GM21786 (cell line): ENCODE measurements around the gene ROCK2.
"Not testable (repeated sequence)": the region's sequence is repeated elsewhere in the genome, so short reads cannot be mapped to it uniquely, and the experiment has no call there.

Source experiments
- ATAC-seq: cut with Tn5 transposase; IDR thresholded peaks from one replicate; pipeline ENCODE4 v1.9.1; 2021; ENCODE audit not compliant: unreplicated experiment

ROCK2 gene

DNA sequence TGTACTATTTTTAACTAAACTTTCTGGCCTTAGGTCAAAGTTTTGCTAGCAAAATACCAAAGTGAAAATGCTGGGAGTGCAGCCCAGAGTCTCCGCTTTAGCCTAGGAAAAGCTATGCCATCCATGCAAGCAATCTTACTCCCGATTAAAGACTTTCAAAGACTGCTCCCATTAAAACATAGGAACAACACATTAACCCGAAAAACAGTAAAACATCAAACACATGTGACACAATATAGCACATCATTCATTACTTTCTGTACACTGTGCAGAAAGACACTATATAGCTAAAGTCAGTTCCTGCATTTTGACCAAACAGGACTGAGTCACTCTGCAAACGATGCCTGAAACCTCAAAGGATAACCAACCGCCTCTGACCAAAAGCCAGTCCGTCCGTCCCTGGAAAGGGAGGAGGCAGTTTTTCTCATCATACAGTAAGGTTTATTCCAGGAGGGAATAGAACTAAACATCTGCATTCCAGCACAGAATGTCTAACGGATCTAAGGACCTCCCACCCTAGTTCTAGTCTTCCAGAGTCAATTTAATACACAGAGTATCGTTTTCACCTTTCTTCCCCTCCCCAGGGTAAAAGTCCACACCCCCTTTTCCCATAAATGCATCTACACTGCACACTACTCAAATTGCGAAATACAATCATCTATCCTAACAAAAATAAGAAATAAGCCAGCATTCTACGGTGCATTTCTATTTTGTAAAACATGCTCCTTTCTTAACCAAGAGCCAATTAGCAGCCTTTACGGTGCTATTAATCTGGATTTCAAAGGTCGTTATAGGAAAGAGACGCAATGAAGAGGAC is 1.7 kb downstream of the ROCK2 start:
- ATAC-seq = no peak

DNA sequence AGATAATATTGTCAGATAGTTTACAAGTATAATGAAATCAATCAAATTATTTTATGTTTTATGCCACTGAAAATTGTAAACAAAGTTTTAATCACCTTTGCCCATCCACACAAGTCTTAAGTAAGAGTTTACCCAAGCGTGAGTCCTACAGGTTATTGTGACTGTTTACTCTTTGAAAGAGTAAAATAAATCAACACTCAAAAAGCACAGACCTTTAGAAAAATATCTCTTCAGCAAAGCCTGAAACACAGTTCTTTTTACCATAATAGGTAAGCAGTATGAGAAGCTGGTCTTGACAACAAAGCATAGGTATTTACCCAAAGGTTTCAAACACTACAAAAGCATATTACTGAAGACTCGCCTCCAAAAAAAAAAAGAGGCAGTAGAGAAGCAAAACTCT is 3.7 kb downstream of the ROCK2 start:
- ATAC-seq = no peak

DNA sequence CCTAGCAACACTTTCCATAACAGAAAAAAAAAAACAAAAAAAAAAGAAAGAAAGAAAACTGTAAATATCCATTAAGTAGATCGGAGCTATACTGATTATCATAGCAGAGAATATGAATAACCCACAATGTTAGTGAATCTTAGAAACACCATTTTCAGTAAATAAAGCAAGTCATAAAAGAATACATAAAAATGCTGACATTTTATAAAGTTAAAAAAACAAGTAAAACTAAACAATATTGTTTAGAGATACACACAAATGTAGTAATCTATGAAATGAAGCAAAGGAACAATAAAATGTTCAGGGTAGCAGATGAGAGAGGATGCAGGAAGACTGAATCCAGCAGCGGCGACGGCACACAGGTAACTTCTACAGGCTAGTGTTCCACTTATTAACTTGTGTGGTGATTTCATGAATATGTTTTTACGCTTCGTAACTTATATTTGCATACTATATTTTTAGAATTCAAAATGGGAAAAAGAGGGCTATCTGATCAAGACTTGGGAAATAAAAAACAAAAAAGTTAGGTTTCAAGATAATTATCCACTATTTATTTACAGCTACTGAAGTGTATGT is 4.8 kb downstream of the ROCK2 start:
- ATAC-seq = no peak

DNA sequence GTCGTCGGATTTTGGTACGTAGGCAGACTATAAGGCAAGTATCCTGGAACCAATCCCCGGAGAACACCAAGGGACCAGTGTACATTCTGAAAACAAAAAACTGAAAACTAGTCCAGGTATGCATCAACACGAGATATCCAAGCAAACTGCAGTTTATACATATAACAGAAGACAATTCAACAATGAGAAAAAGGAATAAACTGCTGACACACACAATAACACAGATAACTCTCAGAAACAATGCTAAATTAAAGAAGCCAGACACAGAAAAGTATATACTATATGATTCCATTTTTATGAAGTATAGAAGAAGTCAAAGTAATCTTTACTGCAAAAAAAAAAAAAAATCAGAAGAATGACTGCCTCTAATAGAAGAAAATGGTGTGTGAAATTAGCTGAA is 5.9 kb downstream of the ROCK2 start:
- no peak for ATAC-seq

DNA sequence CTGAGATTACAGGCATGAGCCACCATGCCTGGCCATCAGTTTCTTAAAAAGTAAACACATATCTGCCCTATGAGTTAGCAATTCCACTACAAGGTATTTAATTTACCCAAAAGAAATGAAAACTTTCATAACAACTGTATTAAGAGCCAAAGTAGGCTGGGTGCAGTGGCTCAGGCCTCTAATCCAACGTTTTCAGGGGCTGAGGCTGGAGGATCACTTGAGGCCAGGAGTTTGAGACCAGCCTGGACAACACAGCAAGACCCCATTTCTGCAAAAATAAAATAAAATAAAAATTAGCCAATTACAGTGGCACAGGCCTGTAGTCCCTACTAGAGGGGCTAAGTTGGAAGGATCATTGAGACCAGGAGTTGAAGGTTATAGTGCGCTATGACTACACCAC is 6.5 kb downstream of the ROCK2 start:
- ATAC-seq = no peak

DNA sequence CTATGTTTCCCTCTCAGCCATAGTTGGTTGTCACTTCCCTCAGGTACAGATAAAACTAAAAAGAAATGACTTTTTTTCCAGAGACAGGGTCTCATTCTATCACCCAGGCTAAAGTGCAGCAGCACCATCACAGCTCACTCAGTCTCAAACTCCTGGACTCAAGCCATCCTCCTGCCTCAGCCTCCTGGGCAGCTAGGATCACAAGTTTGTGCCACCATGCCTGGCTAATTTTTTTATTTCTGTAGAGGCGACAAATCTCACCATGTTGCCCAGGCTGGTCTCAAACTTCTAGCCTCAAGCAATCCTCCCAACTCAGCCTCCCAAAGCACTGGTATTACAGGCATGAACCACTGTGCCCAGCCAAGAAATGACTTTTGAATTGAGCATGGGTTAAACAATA is 8.2 kb downstream of the ROCK2 start:
- no peak for ATAC-seq

DNA sequence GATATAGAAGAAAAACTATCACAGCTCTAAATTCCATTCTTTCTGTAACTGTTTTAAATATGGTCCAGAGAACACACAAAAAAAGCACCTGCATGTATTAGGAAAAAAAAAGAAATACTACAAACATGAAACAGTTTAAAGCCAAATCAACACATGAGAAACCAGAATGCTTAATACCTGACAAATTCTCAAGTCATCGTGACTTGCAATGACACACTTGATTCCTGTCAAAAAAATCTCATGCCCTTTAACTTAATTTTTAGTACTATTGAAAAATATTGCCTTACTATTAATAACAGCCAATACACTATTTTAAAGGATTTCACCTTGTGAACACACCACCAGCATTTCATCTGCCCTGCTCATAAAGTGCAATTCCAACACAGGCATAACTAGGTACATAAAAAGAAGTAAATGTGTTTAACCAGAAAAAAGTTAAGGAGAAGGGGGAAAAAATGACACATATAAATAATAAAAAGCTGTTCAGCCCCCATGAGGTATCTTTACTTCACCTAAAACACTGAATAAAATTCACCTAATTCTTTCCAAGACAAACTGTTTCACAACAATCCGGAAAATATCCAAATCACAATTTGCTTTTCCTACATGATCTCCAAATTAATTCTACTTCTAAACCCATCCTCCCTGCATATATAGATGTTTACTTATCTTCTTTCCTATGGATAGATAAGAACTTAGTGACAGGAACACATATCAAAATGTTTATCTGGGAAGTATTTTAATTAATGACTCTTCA is 10.8 kb downstream of the ROCK2 start:
- ATAC-seq = no peak

DNA sequence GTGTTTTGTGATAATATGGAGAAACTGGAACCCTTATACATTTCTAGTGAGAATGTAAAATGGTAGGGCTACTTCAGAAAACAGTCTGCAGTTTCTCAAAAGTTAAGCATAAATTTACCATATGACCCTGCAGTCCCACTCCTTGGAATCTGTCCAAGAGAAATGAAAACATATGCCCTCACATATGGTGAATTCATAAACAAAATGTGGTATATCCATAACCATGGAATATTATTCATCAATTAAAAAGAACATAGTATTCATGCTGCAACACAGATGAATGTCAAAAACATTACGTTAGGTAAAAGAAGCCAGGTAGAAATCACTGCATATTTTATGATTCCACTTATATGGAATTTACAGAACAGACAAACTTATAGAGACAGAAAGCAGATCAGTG is 11.8 kb downstream of the ROCK2 start:
- ATAC-seq = no peak

DNA sequence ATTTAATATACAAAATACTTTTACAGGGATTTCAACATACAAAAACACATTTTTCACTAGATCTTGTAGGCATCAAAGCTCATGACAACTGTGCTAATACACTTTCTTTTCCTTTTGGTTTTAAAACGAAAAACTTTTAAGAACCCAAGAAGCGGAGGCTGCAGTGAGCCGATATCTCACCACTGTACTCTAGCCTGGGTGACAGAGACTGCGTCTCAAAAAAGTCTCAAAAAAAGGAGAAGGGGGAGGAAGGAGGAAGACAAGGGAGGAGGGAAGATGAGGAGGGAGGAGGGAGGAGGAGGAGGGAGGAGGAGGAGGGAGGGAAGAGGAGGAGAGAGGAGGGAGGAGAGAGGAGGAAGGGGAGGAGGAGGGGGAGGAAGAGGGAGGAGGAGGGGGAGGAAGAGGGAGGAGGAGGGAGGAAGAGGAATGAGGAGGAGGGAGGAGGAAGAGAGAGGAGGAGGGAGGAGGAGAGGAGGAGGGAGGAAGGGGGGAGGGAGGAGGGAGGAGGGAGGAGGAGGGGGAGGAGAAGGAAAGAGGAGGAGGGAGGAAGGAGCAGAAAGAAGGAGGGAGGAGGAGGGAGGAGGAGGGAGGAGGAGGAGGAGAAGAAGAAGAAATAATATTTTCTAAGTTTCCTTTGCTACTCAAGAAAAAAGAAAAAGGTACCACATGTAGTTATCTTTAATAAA is 13.8 kb downstream of the ROCK2 start:
- ATAC-seq = no peak

DNA sequence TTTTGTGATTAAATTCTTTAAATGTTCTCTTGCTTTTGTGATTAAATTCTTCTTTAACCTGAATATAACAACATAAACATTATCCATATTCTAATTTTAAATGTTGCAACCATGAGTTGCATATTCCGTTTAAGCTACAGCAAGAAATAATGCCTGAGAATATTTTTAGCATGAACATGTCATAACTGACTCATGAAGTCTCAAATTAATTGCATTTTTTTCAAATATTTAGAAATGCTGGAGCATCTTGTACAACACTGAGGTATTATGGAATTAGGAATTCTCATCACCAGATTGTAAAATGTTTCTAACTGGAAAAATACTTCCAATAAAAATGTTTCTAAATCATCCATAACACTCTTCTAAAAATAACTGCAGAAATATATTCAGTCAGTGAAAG is 14.7 kb downstream of the ROCK2 start:
- ATAC-seq = no peak

DNA sequence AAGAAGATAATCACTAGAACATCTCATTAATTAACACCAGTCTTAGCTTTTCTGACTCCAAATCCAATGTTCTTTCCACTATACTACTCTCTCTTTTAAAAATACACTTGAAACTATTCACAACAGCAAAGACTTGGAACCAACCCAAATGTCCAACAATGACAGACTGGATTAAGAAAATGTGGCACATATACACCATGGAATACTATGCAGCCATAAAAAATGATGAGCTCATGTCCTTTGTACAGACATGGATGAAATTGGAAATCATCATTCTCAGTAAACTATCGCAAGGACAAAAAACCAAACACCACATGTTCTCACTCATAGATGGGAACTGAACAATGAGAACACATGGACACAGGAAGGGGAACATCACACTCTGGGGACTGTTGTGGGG is 15.9 kb downstream of the ROCK2 start:
- ATAC-seq = not testable (repeated sequence)

DNA sequence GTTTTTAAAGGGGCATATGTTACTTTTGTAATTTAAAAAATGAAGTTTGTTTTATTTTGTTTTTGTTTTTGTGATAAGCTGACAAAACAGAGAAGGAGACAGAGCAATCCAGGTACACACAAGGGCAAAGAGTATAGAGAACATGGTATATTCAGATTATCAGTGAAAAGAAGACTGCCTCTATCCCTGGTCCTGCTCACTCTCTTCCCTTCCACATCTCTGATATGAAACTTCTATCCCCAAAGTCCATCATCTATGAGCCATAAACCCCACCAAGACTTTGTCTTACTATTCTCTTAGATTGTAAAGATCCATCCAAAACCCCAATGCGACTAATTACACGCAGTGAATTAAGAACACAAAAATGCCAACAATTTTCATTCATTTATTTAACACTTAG is 16.6 kb downstream of the ROCK2 start:
- ATAC-seq = no peak

DNA sequence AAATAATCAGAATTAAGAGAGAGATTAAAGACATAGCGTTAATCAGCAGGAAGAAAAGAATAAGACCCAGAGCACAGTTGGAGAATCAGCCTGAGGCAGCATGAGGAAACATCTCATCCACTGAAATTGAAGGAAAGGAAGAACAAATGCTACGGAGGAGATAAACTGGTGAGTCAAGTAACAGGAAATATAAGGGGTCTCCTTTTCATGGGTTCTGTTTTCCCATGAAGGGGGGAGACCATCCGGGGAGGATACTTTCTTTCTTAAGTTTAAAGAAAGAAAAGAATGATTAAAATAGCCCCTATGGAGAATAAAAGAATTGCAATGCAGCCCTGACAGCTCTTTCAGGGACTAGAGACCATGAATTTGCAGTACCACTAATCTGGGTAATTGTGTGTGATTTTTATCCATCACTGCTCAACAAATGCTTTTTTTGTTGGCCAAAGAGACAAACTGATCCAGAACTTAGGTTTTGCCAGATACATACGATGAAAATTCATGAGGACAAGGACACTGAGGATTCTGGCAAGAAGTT is 17.7 kb downstream of the ROCK2 start:
- ATAC-seq = no peak

DNA sequence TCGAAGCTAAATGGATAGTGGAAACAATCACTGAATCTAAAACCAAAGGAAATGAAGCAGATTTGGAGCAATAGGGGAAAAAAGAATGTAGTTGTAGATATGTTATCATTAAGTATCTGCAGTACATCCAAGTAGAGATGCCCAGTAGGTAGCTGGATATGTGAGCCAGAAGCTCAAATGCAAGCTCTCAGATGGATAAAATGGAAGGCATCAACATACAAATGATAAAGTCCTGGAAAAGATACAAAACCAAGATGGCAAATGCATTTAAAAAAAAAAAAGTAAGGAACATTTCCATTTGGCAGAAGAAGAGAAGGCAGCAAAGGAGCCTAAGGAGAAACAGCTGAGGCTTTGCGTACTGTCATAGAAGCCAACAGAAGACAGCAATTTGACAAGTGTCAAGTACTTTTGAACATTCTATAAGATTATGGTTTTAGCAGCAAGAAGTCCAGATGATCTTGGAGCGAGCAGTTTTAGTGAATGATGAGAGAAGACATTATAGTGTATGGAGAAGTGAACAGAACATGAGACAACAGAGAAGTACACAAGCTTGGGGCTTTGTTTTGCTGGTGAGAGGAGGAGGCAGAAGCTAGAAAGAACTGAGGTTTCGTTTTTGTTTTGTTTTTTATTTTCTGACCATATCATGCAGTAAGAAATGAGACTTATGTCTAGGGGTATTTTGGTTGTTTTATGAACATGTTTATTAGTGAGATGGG is 18.3 kb downstream of the ROCK2 start:
- ATAC-seq = no peak

DNA sequence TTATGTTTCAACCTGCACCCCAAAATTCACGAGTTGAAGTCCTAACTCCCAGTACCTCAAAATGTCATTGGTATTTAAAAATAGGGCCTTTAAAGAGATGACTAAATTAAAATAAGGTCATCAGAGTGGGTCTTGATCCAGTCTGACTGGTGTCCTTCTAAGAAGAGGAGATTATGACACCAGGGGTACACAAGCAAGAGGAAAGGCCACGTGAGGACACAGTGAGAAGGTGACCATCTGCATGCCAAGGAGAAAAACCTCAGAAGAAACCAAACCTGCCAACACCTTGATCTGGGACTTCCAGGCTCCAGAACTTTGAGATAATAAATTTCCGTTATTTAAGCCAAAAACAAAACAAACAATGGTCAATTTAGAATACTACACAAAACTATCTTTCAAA is 22.6 kb downstream of the ROCK2 start:
- no peak for ATAC-seq

DNA sequence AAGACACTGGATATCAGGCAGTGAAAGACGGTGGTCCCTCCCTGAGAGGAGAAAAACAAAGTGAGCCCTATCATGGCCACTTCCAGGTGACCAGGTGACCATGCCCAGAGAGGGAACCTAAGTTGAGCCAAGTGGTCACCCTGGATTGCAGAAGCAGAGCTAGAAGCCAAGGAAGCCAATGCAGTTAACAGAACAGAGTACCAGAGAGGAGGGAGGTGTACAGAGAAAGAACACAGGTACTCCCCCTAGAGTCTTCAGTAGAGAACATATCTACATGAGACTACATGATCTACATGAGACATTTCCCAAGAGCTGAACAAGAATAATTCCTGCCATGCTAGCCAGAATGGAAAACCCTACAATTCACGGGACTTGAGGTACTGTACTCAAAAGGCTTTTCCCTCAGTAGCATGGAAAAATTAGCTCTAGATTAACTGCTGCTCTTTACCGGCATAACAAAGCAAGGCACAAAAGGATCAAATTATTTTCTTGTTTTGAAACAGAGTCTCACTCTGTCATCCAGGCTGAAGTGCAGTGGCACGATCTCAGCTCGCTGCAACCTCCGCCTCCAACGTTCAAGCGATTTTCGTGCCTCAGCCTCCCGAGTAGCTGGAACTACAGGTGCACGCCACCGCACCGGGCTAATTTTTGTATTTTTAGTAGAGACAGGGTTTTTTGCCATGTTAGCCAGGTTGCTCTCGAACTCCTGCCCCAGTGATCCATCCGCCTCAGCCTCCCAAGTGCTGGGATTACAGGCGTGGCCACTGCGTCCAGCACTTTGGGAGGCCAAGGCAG is 23.5 kb downstream of the ROCK2 start:
- ATAC-seq = no peak

DNA sequence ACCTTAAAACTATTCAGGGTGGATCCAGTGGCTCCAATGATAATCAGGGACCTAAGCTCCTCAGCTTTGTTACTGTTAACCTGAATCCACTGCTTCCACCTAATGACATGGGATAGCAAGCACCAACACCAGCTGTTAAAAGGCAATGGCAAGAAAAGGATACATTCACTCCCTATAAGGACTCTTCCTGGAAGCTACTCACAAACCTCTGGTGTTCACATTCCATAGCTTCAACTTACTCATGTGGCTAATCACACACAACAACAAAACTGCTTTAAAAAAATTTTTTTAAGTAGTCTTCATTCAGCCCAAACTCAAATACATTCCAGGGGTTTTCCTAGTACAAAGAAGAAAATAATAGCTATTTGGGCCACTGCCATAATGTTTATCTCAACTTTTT is 24.5 kb downstream of the ROCK2 start:
- no peak for ATAC-seq

DNA sequence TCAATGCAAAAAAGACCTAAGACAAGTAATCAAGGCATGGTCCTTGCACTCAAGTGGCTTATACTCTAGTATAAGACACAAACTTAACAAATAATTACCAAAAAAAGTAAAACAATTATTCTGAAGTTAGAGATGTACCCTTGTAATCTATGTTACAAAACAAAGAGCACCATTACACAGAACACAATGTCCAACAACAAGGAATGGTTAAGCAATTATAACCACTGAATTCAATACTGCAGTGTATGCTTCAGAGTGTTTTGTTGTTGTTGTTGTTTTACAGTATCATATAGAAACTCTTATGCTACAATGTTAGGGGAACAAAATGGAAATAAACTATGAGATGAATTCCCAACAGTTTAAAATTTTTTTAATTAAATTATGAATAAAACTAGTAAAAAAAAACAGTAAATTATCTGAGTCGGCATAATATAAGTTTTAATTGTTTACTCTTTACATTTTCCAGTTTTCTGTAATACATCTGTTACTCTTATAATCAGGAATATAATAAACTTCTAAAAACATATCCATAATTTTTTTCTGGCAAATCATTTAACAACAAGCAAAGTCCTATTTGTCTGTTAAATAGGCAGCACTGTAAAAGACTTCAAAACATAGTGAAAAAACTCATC is 29.2 kb downstream of the ROCK2 start:
- ATAC-seq = no peak

DNA sequence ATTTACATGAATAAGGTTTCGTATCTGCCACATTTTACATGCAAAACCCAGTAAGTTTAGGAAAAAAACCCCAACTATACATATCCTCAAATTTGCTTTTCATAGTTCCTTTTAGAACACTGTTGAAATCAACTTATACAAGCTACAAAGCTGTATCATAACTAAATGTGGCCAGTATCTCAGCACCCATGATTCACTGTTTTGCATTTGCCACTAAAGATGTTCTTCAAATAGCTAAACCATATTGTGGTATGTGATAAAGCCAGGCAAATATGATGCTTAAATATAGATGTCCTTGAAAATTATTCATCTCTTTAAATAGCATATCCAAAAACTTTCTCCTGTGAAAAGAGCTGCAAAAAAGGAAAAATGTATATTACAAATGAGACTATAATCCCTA is 29.9 kb downstream of the ROCK2 start:
- ATAC-seq = no peak
